SK-N-SH (cell line): Measurements from ENCODE around the gene SPECC1L. TPM values are rescaled to one million over a fixed set of nuclear protein-coding genes. Genes with fewer than 3 reads are reported as not detected.

Experiments used
- CTCF ChIA-PET: fragments of 300-600, 350-600 bp; formaldehyde crosslinking; extraction: SDS; loops from one replicate; lab custom pipeline; 2021; lab: Yijun Ruan, JAX
- POLR2A ChIA-PET: fragments of 350-600 bp; sonication (Branson Sonifier 250); formaldehyde crosslinking; extraction: SDS; loops from one replicate; lab custom pipeline; 2020; ENCODE audit warnings: antibody characterized with exemption, inconsistent platforms; lab: Yijun Ruan, JAX
- DNase-seq: peaks from one replicate; pipeline ENCODE4 v3.0.0; 2012
- H2AFZ ChIP-seq: fragments of 200-600 bp; sonication (generic); 2 replicates; pipeline ENCODE4 v1.8.1; 2016; ENCODE audit warnings: antibody characterized with exemption, mild to moderate bottlenecking, low read depth
- H3F3A ChIP-seq: fragments of 200-600 bp; sonication (generic); replicated peaks from 2 replicates; pipeline ENCODE3; 2016; ENCODE audit warnings: antibody characterized with exemption, mild to moderate bottlenecking; ENCODE audit not compliant: insufficient read depth
- H3K27ac ChIP-seq, 2 experiments: fragments of 200-500 bp in 1 of 2; fragments of 200-600 bp in 1 of 2; sonication (Bioruptor generic) in 1 of 2; sonication (generic), shearing (Covaris generic) in 1 of 2; 2 replicates each; pipeline versions ENCODE4 v1.5.1 to v1.6.1; 2014 to 2016; ENCODE audit warnings: low read depth in 2 of 2, inconsistent platforms in 1 of 2, low read length in 1 of 2, mild to moderate bottlenecking in 1 of 2, mixed read lengths in 1 of 2
- H3K27me3 ChIP-seq: fragments of 200-600 bp; sonication (generic), shearing (Covaris generic); 2 replicates; pipeline ENCODE4 v1.6.1; 2016; ENCODE audit warnings: mixed run types; ENCODE audit not compliant: insufficient read depth
- H3K36me3 ChIP-seq, 2 experiments: fragments of 200-500 bp in 1 of 2; fragments of 200-600 bp in 1 of 2; sonication (Bioruptor generic) in 1 of 2; sonication (generic) in 1 of 2; replicated peaks in 1 of 2; 2 replicates each; pipeline versions ENCODE3 to v1.5.1; 2014 to 2016; ENCODE audit warnings: low read length in 1 of 2, mild to moderate bottlenecking in 1 of 2; ENCODE audit not compliant: insufficient read depth in 2 of 2, control insufficient read depth in 1 of 2
- H3K4me1 ChIP-seq, 2 experiments: fragments of 200-500 bp in 1 of 2; fragments of 200-600 bp in 1 of 2; sonication (Bioruptor generic) in 1 of 2; sonication (generic), shearing (Covaris generic) in 1 of 2; 2 replicates each; pipeline versions ENCODE4 v1.5.1 to v1.6.1; 2014 to 2016; ENCODE audit warnings: low read depth in 1 of 2, low read length in 1 of 2, mixed run types in 1 of 2; ENCODE audit not compliant: insufficient read depth in 2 of 2, control insufficient read depth in 1 of 2
- H3K4me2 ChIP-seq: fragments of 200-600 bp; sonication (generic), shearing (Covaris generic); 2 replicates; pipeline ENCODE4 v1.6.1; 2017; ENCODE audit warnings: mixed run types
- H3K4me3 ChIP-seq, 2 experiments: fragments of 200-500 bp in 1 of 2; fragments of 200-600 bp in 1 of 2; sonication (Bioruptor generic) in 1 of 2; sonication (generic), shearing (Covaris generic) in 1 of 2; 2 replicates each; pipeline versions ENCODE4 v1.5.1 to v1.8.1; 2014 to 2016; ENCODE audit warnings: low read depth in 2 of 2, inconsistent platforms in 1 of 2, low read length in 1 of 2, mild to moderate bottlenecking in 1 of 2, mixed read lengths in 1 of 2, moderate library complexity in 1 of 2
- H3K79me2 ChIP-seq: fragments of 200-600 bp; sonication (generic); 2 replicates; pipeline ENCODE4 v1.8.1; 2017; ENCODE audit warnings: mild to moderate bottlenecking; ENCODE audit not compliant: insufficient read depth
- H3K9ac ChIP-seq: fragments of 200-600 bp; sonication (generic); 2 replicates; pipeline ENCODE4 v1.6.1; 2017; ENCODE audit warnings: mixed run types
- H3K9me2 ChIP-seq: fragments of 200-600 bp; sonication (generic); 2 replicates; pipeline ENCODE4 v1.6.1; 2017; ENCODE audit warnings: mixed run types
- H3K9me3 ChIP-seq: fragments of 200-600 bp; sonication (generic); 2 replicates; pipeline ENCODE4 v1.6.1; 2017; ENCODE audit warnings: mixed run types, mild to moderate bottlenecking, moderate library complexity
- H4K20me1 ChIP-seq: fragments of 200-600 bp; sonication (generic); 2 replicates; pipeline ENCODE4 v1.6.1; 2017; ENCODE audit warnings: mild to moderate bottlenecking, mixed run types; ENCODE audit not compliant: insufficient read depth
- CTCF ChIP-seq: fragments of 200-600 bp; sonication (generic); IDR thresholded peaks from 2 replicates; pipeline ENCODE4 v1.6.1; 2017; ENCODE audit warnings: antibody characterized with exemption, mild to moderate bottlenecking, moderate library complexity
- EP300 ChIP-seq, 2 experiments: IDR thresholded peaks; 2 replicates each; pipeline versions ENCODE4 v1.4.0 to v1.6.1; 2012; ENCODE audit warnings: borderline replicate concordance in 1 of 2, low read depth in 1 of 2, low read length in 1 of 2
- JUND ChIP-seq: IDR thresholded peaks from 2 replicates; pipeline ENCODE4 v1.4.0; 2012
- MEF2A ChIP-seq: IDR thresholded peaks from 2 replicates; pipeline ENCODE4 v1.4.0; 2012; ENCODE audit warnings: low read depth, borderline replicate concordance
- NFIC ChIP-seq: IDR thresholded peaks from 2 replicates; pipeline ENCODE4 v1.4.0; 2012; ENCODE audit warnings: borderline replicate concordance
- NRF1 ChIP-seq: IDR thresholded peaks from 2 replicates; pipeline ENCODE4 v1.6.1; 2012; ENCODE audit warnings: low read depth, mild to moderate bottlenecking, low read length
- POLR2AphosphoS5 ChIP-seq: IDR thresholded peaks from 2 replicates; pipeline ENCODE4 v1.6.1; 2012; ENCODE audit warnings: low read depth, low read length
- RAD21 ChIP-seq: IDR thresholded peaks from 2 replicates; pipeline ENCODE4 v1.6.1; 2012; ENCODE audit warnings: mild to moderate bottlenecking, low read length
- RCOR1 ChIP-seq: fragments of 150-350 bp; IDR thresholded peaks from 2 replicates; pipeline ENCODE4 v1.6.1; 2017; ENCODE audit warnings: antibody characterized with exemption, low read length
- RFX5 ChIP-seq: IDR thresholded peaks from 2 replicates; pipeline ENCODE4 v1.6.1; 2012; ENCODE audit warnings: mild to moderate bottlenecking, improper control_type of control experiment, low read length
- RXRA ChIP-seq: IDR thresholded peaks from 2 replicates; pipeline ENCODE4 v1.4.0; 2012; ENCODE audit warnings: low read depth, mild to moderate bottlenecking, borderline replicate concordance
- TCF12 ChIP-seq: IDR thresholded peaks from 2 replicates; pipeline ENCODE4 v1.4.0; 2012
- USF1 ChIP-seq: IDR thresholded peaks from 2 replicates; pipeline ENCODE4 v1.4.0; 2012; ENCODE audit warnings: low read depth, borderline replicate concordance
- USF2 ChIP-seq: fragments of 150-350 bp; IDR thresholded peaks from 2 replicates; pipeline ENCODE4 v1.6.1; 2017; ENCODE audit warnings: antibody characterized with exemption, low read length, low read depth, borderline replicate concordance
- YY1 ChIP-seq: IDR thresholded peaks from 2 replicates; pipeline ENCODE4 v1.4.0; 2012; ENCODE audit warnings: low read depth, mild to moderate bottlenecking
- ZBTB33 ChIP-seq: IDR thresholded peaks from 2 replicates; pipeline ENCODE4 v1.4.0; 2012; ENCODE audit warnings: low read depth, borderline replicate concordance
- WGBS: methylation state at CpG from one replicate; pipeline ENCODE4 v1.1.6; 2017; ENCODE audit warnings: low lambda C conversion rate; 5-methylcytosine and 5-hydroxymethylcytosine counted together
- polyA plus RNA-seq, 3 experiments: library from polyadenylated mRNA; depleted of rRNA; stranded (reverse); fragments of >200 nt; gene quantifications; 2 replicates each; pipeline ENCODE4 v1.2.3, GENCODE V29; 2012

The SPECC1L gene
- polyA plus RNA-seq, 1 of the 3 experiments (the other 2 are of a cell fraction): 22.9 TPM

GRCh38 chr22:24376002-24376401 lies 105.4 kb downstream of the SPECC1L start:
- no peaks in the 10 kb centered on the region for H4K20me1 ChIP-seq
- H3K36me3 ChIP-seq: peaks cover 24 to 57% of the 10 kb centered on the region in 2 experiments
- CTCF ChIA-PET: interaction anchor here (1.2 kb wide), 1 partner anchor 48 kb away, joined by 4 read pairs; no protein-coding TSS in a partner anchor

More at GRCh38 chr22:24376002-24376401, 105.4 kb downstream of the SPECC1L start:
- H3K27ac ChIP-seq: no peak overlapping the region
- H3K4me3 ChIP-seq: no peak overlapping the region
- 98% methylated on average over 2 of the region's 2 CpGs for WGBS
- no peak overlapping the region for H2AFZ ChIP-seq
- H3K27me3 ChIP-seq: no peaks in the 10 kb centered on the region
- POLR2A ChIA-PET: no interaction called here
- H3K4me2 ChIP-seq: no peak overlapping the region
- peaks cover 40% of the 10 kb centered on the region for H3F3A ChIP-seq
- H3K4me1 ChIP-seq: peaks cover 10 to 15% of the 10 kb centered on the region in 2 experiments
- no peak for DNase-seq
- no peak for TF ChIP-seq RCOR1
- no peak for TF ChIP-seq JUND
- TF ChIP-seq RAD21: no peak
- TF ChIP-seq NFIC: no peak
- TF ChIP-seq POLR2AphosphoS5: no peak
- no peak for TF ChIP-seq NRF1
- TF ChIP-seq RXRA: no peak
- TF ChIP-seq MEF2A: no peak
- no peak for TF ChIP-seq EP300 (IDR thresholded peaks at IDR 0.05; ENCODE audit: borderline replicate concordance in 1 of 2, low read depth in 1 of 2, low read length in 1 of 2)
- no peak for TF ChIP-seq CTCF
- TF ChIP-seq YY1: no peak
- TF ChIP-seq RFX5: no peak
- no peak for TF ChIP-seq TCF12
- TF ChIP-seq ZBTB33: no peak
- no peak for TF ChIP-seq USF2
- no peak for TF ChIP-seq USF1
- H3K79me2 ChIP-seq: peaks cover 6% of the 10 kb centered on the region; the same call in 1 of the 2 replicates
- H3K9ac ChIP-seq: no peak overlapping the region
- no peaks in the 10 kb centered on the region for H3K9me2 ChIP-seq
- H3K9me3 ChIP-seq: peaks cover 5% of the 10 kb centered on the region; the same call in 1 of the 2 replicates
